Uterus (tissue), 4 donors: Measurements from ENCODE around the gene LRP1. TPM values are rescaled to one million over a fixed set of nuclear protein-coding genes. Genes with fewer than 3 reads are reported as not detected.

ENCODE experiments used
- DNase-seq, 2 donors: peaks; one replicate each; pipeline ENCODE4 v3.0.0-alpha.2; 2019 to 2020
- H3K27ac ChIP-seq, 2 donors: fragments of 200-600 bp; sonication (generic); 1 replicate in 1 of 2; 2 replicates in 1 of 2; pipeline ENCODE4 v1.5.1; 2016 to 2018
- H3K27me3 ChIP-seq, 2 donors: fragments of 200-600 bp; sonication (generic); one replicate each; pipeline ENCODE4 v1.5.1; 2018 to 2019; ENCODE audit warnings: control low read depth in 1 of 2
- H3K36me3 ChIP-seq, 2 donors: fragments of 200-600 bp; sonication (generic); one replicate each; pipeline ENCODE4 v1.5.1; 2019; ENCODE audit warnings: control low read depth in 1 of 2
- H3K4me1 ChIP-seq, 2 donors: fragments of 200-600 bp; sonication (generic); one replicate each; pipeline ENCODE4 v1.5.1; 2018 to 2019; ENCODE audit warnings: control low read depth in 1 of 2
- H3K4me3 ChIP-seq, 2 donors: fragments of 200-600 bp; sonication (generic); 1 replicate in 1 of 2; 2 replicates in 1 of 2; pipeline ENCODE4 v1.5.1; 2018 to 2019; ENCODE audit warnings: mild to moderate bottlenecking in 1 of 2
- H3K9me3 ChIP-seq, 2 donors: fragments of 200-600 bp; sonication (generic); one replicate each; pipeline ENCODE4 v1.5.1; 2019; ENCODE audit warnings: control low read depth in 1 of 2
- CTCF ChIP-seq, 4 experiments: fragments of 200-600 bp in 2 of 4; fragments of 450-650 bp in 2 of 4; sonication (generic) in 2 of 4; IDR thresholded peaks; one replicate each; pipeline ENCODE4 v1.5.1; 2016 to 2019; ENCODE audit warnings: antibody characterized with exemption in 4 of 4, mild to moderate bottlenecking in 2 of 4, moderate library complexity in 1 of 4
- POLR2A ChIP-seq, 2 donors: fragments of 450-650 bp; IDR thresholded peaks; one replicate each; pipeline ENCODE4 v1.6.1; 2016; ENCODE audit warnings: antibody characterized with exemption in 2 of 2, mild to moderate bottlenecking in 1 of 2, moderate library complexity in 1 of 2
- intact Hi-C: fragments of 100-400 bp; cut with DNase I; formaldehyde crosslinking; loops from one replicate; pipeline ENCODE4 v1.15.1; 2023; ENCODE audit warnings: low total_unique reads
- total RNA-seq, 4 donors: library from RNA; depleted of rRNA in 3 of 4; stranded (reverse); fragments of >200 nt in 3 of 4; gene quantifications; one replicate each; pipeline versions ENCODE4 v1.1.0 to v1.2.4, GENCODE V29; 2014 to 2023
- donor health status: DM: yes; HTN: yes; CAD: no.

The LRP1 gene
- total RNA-seq, 4 donors from 2014 or later: 164 to 507 (median 318) TPM

GRCh38 chr12:57226588-57227314 is 98.5 kb downstream of the LRP1 start:
- Histone ChIP-seq H3K9me3 (no peaks in the 10 kb centered on the region), H3K4me3 (no peak overlapping the region), H3K36me3 (no peaks in the 10 kb centered on the region), H3K27me3 (peaks cover 0 to 5% of the 10 kb centered on the region in 2 donors), H3K4me1 (peaks cover 0 to 6% of the 10 kb centered on the region in 2 donors), H3K27ac (no peak overlapping the region)
- TF ChIP-seq POLR2A (IDR thresholded peaks at IDR 0.05) (no peak), CTCF (IDR thresholded peaks at IDR 0.05) (no peak)
- DNase-seq: no peak
- intact Hi-C loops: no loop called here

DNA sequence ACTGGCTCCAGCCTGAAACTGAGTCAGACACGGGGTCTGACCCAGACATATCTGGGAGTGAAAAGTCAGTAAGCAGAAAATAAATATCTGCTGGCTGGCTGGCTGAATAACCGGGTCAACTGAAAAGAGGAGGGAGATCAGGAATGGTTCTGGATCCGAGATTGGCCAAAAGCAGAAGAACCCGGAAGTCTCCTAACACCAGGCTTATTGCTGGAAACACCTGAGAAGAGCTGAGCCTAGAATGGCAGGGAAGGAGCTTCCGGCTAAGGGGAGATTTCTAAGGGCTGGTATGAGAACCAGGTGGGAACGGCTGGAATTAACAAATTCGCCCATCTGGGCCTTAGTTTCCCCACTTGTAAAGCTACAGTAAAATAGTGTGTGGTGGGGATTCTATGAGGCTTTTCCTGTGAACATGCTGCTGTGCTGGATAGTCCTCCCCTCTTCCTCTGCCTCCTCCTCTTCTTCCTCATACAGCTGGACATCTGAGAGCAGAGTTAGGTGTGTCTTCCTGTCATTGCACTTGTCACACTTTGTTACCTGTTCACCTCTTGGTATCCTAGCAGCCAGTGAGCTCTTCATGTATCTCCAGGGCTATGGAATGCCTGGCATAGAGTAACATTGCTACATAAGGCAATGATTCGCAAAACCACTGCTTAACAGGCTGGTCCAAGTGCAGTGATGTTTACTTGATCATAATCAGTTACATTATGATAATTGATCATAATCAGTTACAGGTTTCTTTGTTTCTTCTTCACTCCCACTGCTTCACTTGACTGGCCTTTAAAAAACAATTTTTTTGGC is 99.2 kb downstream of the LRP1 start:
- H3K27ac ChIP-seq: no peak overlapping the region
- peaks cover 0 to 5% of the 10 kb centered on the region in 2 donors for H3K27me3 ChIP-seq
- peaks cover 0 to 6% of the 10 kb centered on the region in 2 donors for H3K4me1 ChIP-seq
- intact Hi-C loops: no loop called here
- DNase-seq: no peak
- no peaks in the 10 kb centered on the region for H3K36me3 ChIP-seq
- TF ChIP-seq CTCF (IDR thresholded peaks at IDR 0.05) (no peak), POLR2A (IDR thresholded peaks at IDR 0.05) (no peak)
- H3K9me3 ChIP-seq: no peaks in the 10 kb centered on the region
- H3K4me3 ChIP-seq: no peak overlapping the region

DNA sequence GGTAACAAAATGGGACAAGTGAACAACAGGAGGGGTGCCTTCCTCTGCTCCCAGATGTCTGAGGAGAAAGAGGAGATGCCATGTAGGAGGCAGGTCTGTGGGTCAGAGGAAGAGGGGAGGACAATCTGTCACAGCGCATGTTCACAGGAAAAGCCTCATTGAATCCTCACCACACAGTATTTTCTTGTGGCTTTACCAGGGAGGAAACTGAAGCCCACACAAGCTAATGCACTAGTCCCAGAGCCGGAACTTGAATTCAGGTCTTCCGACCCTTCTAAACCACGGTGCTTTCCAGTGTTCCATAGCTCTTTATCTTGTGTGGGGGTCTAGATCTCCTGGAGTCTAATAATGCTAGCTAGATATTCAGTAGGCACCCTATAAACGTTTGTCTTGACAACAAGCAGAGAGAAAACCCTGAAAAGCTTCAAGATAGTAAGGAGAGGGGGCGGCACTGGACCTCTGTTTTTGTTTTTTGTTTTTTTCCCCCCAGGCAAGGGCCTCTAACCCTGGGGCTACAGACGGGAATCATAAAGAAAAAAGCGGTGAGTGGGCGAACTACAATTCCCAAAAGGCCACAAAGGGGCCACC is 100.9 kb downstream of the LRP1 start:
- Histone ChIP-seq H3K9me3 (no peaks in the 10 kb centered on the region), H3K27ac (peak overlapping the region in 1 of 2 donors; percentile 65), H3K27me3 (peaks cover 0 to 5% of the 10 kb centered on the region in 2 donors), H3K36me3 (no peaks in the 10 kb centered on the region), H3K4me3 (peak overlapping the region; percentile 48 to 63), H3K4me1 (peaks cover 0 to 6% of the 10 kb centered on the region in 2 donors)
- intact Hi-C loops: no loop called here
- TF ChIP-seq POLR2A (IDR thresholded peaks at IDR 0.05) (no peak), CTCF (IDR thresholded peaks at IDR 0.05) (peak in 3 of 4 experiments; percentile 17 to 31 (median 17))
- DNase-seq: no peak

DNA sequence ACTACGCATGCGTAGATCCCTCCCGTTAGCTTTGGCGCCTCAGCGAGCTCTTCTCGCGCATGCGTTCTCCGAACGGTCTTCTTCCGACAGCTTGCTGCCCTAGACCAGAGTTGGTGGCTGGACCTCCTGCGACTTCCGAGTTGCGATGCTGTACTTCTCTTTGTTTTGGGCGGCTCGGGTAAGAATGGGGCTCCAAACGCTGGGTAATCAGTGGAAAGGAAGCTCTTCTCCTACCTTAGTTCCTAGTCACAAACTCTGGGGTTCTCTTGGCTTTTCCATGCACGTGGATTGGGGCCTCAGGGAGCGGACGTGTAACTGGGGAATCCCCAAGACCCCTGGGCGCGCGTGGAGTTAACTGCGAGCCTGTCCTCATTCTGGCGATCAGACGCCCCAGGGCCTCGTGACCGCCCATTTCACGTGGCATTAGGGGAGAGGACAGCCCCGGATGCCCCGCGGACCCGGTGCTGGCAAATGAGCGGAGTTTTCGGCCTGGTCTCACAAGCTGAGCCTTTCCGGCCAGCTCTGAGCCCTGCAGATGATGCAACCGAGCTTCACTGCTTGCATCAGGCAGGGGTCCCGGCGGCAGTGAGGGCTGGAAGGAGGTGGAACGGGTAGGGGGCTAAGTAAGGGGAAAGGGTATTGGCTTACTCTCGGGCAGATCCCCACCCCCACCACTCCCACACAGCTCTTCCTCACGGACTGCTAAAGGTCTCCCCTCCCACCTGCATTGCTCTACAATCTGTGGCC is 101.5 kb downstream of the LRP1 start, which contains the start of gene SHMT2:
Gene SHMT2 (plus strand): TSS at position 78 of the 747 bp plus-strand sequence. CDS start 68 bp downstream, at position 146.
- Histone ChIP-seq H3K9me3 (no peaks in the 10 kb centered on the region), H3K27ac (peak within 1 kb of the TSS; percentile 50 to 65), H3K4me3 (peak within 1 kb of the TSS; percentile 48 to 63), H3K4me1 (peaks cover 0 to 6% of the 10 kb centered on the region in 2 donors), H3K27me3 (peaks cover 0 to 5% of the 10 kb centered on the region in 2 donors), H3K36me3 (no peaks in the 10 kb centered on the region)
- DNase-seq: peak; percentile 94 to 95
- intact Hi-C loops: no loop called here
- TF ChIP-seq POLR2A (IDR thresholded peaks at IDR 0.05): peak; percentile 26 to 38
- peak in 2 of 4 experiments; percentile 5 to 44 for TF ChIP-seq CTCF (IDR thresholded peaks at IDR 0.05)
